Esophagus muscularis mucosa (tissue), 2 donors: ENCODE data around the gene NELL1.

ENCODE experiments used
- POLR2A ChIP-seq: fragments of 450-650 bp; IDR thresholded peaks from one replicate; pipeline ENCODE4 v1.6.1; 2017; ENCODE audit warnings: antibody characterized with exemption, moderate library complexity, mild to moderate bottlenecking, low read depth
- POLR2AphosphoS5 ChIP-seq, 2 donors: sonication (generic); formaldehyde crosslinking; IDR thresholded peaks; one replicate each; pipeline ENCODE4 v1.6.1; 2017; ENCODE audit warnings: antibody characterized with exemption in 2 of 2

GRCh38 chr11:21268036-21268435, 598.6 kb downstream of the NELL1 start:
- TF ChIP-seq POLR2AphosphoS5 (IDR thresholded peaks at IDR 0.05) (no peak), POLR2A (no peak)
